HCT116 (cell line): Measurements from ENCODE around the gene GRHL3.

Experiments
- CTCF ChIP-seq, 3 experiments: fragments of 200-600 bp in 1 of 3; sonication (generic) in 1 of 3; IDR thresholded peaks in 2 of 3; conservative IDR thresholded peaks in 1 of 3; 2 replicates each; pipeline ENCODE4 v1.5.1; 2012 to 2017; ENCODE audit warnings: low read depth in 2 of 3, low read length in 2 of 3, antibody characterized with exemption in 1 of 3, borderline replicate concordance in 1 of 3, control low read depth in 1 of 3, mild to moderate bottlenecking in 1 of 3, mixed read lengths in 1 of 3, mixed run types in 1 of 3, moderate library complexity in 1 of 3; ENCODE audit not compliant: insufficient read depth in 1 of 3
- EZH2phosphoT487 ChIP-seq: fragments of 200-600 bp; IDR thresholded peaks from 2 replicates; pipeline ENCODE4 v1.6.1; 2018; ENCODE audit warnings: antibody characterized with exemption, borderline replicate concordance
- JUND ChIP-seq: IDR thresholded peaks from 2 replicates; pipeline ENCODE4 v1.6.1; 2012
- MAX ChIP-seq: IDR thresholded peaks from 2 replicates; pipeline ENCODE4 v1.6.1; 2012
- POLR2A ChIP-seq: IDR thresholded peaks from 2 replicates; pipeline ENCODE4 v1.7.0; 2011; ENCODE audit warnings: borderline replicate concordance; ENCODE audit not compliant: insufficient read depth, insufficient read length; ENCODE audit errors: extremely low read depth
- RAD21 ChIP-seq: IDR thresholded peaks from 2 replicates; pipeline ENCODE4 v1.6.1; 2012; ENCODE audit warnings: low read depth, mild to moderate bottlenecking

GRCh38 chr1:24366707-24367106 lies 47.5 kb downstream of the GRHL3 start:
- no peak for TF ChIP-seq JUND
- TF ChIP-seq CTCF (IDR thresholded peaks at IDR 0.05 in 2 of 3, conservative IDR thresholded peaks at IDR 0.05 in 1 of 3; ENCODE audit: borderline replicate concordance in 1 of 3, insufficient read depth in 1 of 3, low read depth in 2 of 3, low read length in 2 of 3), result no peak
- TF ChIP-seq POLR2A, result no peak
- TF ChIP-seq RAD21, result no peak
- TF ChIP-seq MAX, result no peak
- TF ChIP-seq EZH2phosphoT487, result no peak
